Endothelial cell of umbilical vein (primary cell): ENCODE measurements around the gene FABP7. TPM values are rescaled to one million over a fixed set of nuclear protein-coding genes. Genes with fewer than 3 reads are reported as not detected.
A peak's percentile ranks its signal among the peaks of the same experiment; 100 is the strongest.

Source experiments
- BruUV-seq: library from RNA; stranded (reverse); fragments of 400-500 nt; replicated peaks from 2 replicates; lab custom pipeline; 2021; lab: Mats Ljungman, UMichigan
- CTCF ChIA-PET: fragments of 300-600, 350-600 bp; sonication (Branson Sonifier 250); formaldehyde crosslinking; loops from one replicate; lab custom pipeline; 2021; ENCODE audit warnings: antibody characterized with exemption, inconsistent platforms; lab: Charles Lee
- POLR2A ChIA-PET: fragments of 300-600, 350-600 bp; sonication (Branson Sonifier 250); formaldehyde crosslinking; loops from one replicate; lab custom pipeline; 2021; ENCODE audit warnings: antibody characterized with exemption, inconsistent platforms; lab: Charles Lee
- DNase-seq: peaks from one replicate; pipeline ENCODE4 v3.0.0-alpha.2; 2011; ENCODE audit warnings: low read depth, low spot score
- FAIRE-seq: peaks from 2 replicates; lab custom pipeline; 2011; peaks lifted over from hg19 to GRCh38; lab: Jason Lieb, UNC
- H2AFZ ChIP-seq: 2 replicates; pipeline ENCODE4 v1.6.0; 2012; ENCODE audit warnings: low read depth, low read length, control low read depth, inconsistent platforms
- H3K27ac ChIP-seq: 2 replicates; pipeline ENCODE4 v1.5.1; 2011; ENCODE audit warnings: low read depth, mild to moderate bottlenecking, control low read depth, low read length, moderate library complexity; ENCODE audit not compliant: insufficient read depth
- H3K27me3 ChIP-seq, 2 experiments: 2 replicates each; pipeline versions ENCODE4 v1.6.0 to v1.6.1; 2011; ENCODE audit warnings: low read length in 2 of 2, mixed read lengths in 1 of 2; ENCODE audit not compliant: control insufficient read depth in 2 of 2, insufficient read depth in 2 of 2
- H3K36me3 ChIP-seq, 2 experiments: 2 replicates in 1 of 2; 3 replicates in 1 of 2; pipeline ENCODE4 v1.5.1; 2011; ENCODE audit warnings: low read length in 2 of 2, mild to moderate bottlenecking in 1 of 2, moderate library complexity in 1 of 2; ENCODE audit not compliant: control insufficient read depth in 2 of 2, insufficient read depth in 2 of 2; ENCODE audit errors: extremely low read depth in 1 of 2
- H3K4me1 ChIP-seq: 3 replicates; pipeline ENCODE4 v1.5.1; 2011; ENCODE audit warnings: mild to moderate bottlenecking, low read length; ENCODE audit not compliant: control insufficient read depth, insufficient read depth; ENCODE audit errors: extremely low read depth
- H3K4me2 ChIP-seq: 2 replicates; pipeline ENCODE4 v1.6.1; 2011; ENCODE audit warnings: low read length, control low read depth, mixed read lengths; ENCODE audit not compliant: insufficient read depth
- H3K4me3 ChIP-seq, 3 experiments: fragments of 200-600 bp in 1 of 3; sonication (generic), shearing (Covaris generic) in 1 of 3; replicated peaks in 1 of 3; 2 replicates each; pipeline ENCODE4 v1.5.1; 2011 to 2016; ENCODE audit warnings: control low read depth in 3 of 3, low read length in 3 of 3, mild to moderate bottlenecking in 2 of 3, inconsistent platforms in 1 of 3, low read depth in 1 of 3, moderate library complexity in 1 of 3; ENCODE audit not compliant: insufficient read depth in 1 of 3
- H3K79me2 ChIP-seq: 2 replicates; pipeline ENCODE4 v1.6.0; 2012; ENCODE audit warnings: low read length, inconsistent platforms; ENCODE audit not compliant: control insufficient read depth, insufficient read depth
- H3K9ac ChIP-seq: replicated peaks from 2 replicates; pipeline ENCODE3; 2011; ENCODE audit warnings: low read length, control low read depth; ENCODE audit not compliant: insufficient read depth; ENCODE audit errors: extremely low read depth
- H3K9me1 ChIP-seq: replicated peaks from 3 replicates; pipeline ENCODE4 v1.6.0; 2011; ENCODE audit warnings: mild to moderate bottlenecking, low read length; ENCODE audit not compliant: control insufficient read depth, insufficient read depth; ENCODE audit errors: extremely low read depth
- H3K9me3 ChIP-seq: replicated peaks from 2 replicates; pipeline ENCODE4 v1.5.1; 2012; ENCODE audit warnings: low read length, inconsistent platforms; ENCODE audit not compliant: control insufficient read depth, insufficient read depth
- H4K20me1 ChIP-seq: replicated peaks from 2 replicates; pipeline ENCODE3; 2011; ENCODE audit warnings: mild to moderate bottlenecking, low read length; ENCODE audit not compliant: control insufficient read depth, insufficient read depth; ENCODE audit errors: extremely low read depth
- CTCF ChIP-seq, 2 donors: IDR thresholded peaks; 1 replicate in 1 of 2; 2 replicates in 1 of 2; pipeline ENCODE4 v1.5.1; 2011; ENCODE audit warnings: low read length in 2 of 2, mild to moderate bottlenecking in 2 of 2, moderate library complexity in 2 of 2, control low read depth in 1 of 2, inconsistent platforms in 1 of 2, low read depth in 1 of 2; ENCODE audit not compliant: insufficient read depth in 1 of 2; ENCODE audit errors: extremely low read depth in 1 of 2
- EZH2 ChIP-seq: IDR thresholded peaks from 2 replicates; pipeline ENCODE4 v1.6.1; 2012; ENCODE audit warnings: borderline replicate concordance, low read depth, mild to moderate bottlenecking, moderate library complexity, low read length, inconsistent platforms; ENCODE audit not compliant: severe bottlenecking
- dilution Hi-C: fragments of 300-500 bp; cut with MboI; formaldehyde crosslinking; loops from one replicate; pipeline ENCODE4 v1.15.0; 2019; ENCODE audit warnings: low sequenced_read_pairs; ENCODE audit not compliant: extremely low pct_ligation_motif_present
- intact Hi-C: fragments of 100-400 bp; cut with micrococcal nuclease; formaldehyde crosslinking; loops from one replicate; pipeline ENCODE4 v1.10.0; 2022
- polyA plus RNA-seq, 4 experiments: library from polyadenylated mRNA; depleted of rRNA in 3 of 4; stranded (reverse) in 3 of 4; unstranded in 1 of 4; fragments of >200 nt; gene quantifications; 2 replicates each; pipeline versions ENCODE4 v1.2.1 to v1.2.3, GENCODE V29; 2011 to 2012; ENCODE audit warnings: missing spikeins in 1 of 4
- total RNA-seq: library from RNA; stranded (reverse); gene quantifications from 2 replicates; pipeline ENCODE4 v1.2.3, GENCODE V29; 2021

Gene FABP7
- total and polyA plus RNA-seq, 2 donors (not counting 3 experiments of a cell fraction or from before 2014, with no cell fraction given): not detected

- TF ChIP-seq CTCF (IDR thresholded peaks at IDR 0.05; ENCODE audit: extremely low read depth in 1 of 2, insufficient read depth in 1 of 2, low read depth in 1 of 2, low read length in 2 of 2) (no peak), EZH2 (peak; percentile 58)
- ChIA-PET CTCF (interaction anchor here (0.9 to 2.2 kb wide), 8 partner anchors 18 to 67 kb away, joined by 3 to 16 read pairs (median 4); no protein-coding TSS in a partner anchor), POLR2A (no interaction called here)
- DNase-seq (no peak), FAIRE-seq (peak; percentile 81)
- peak overlapping the region; percentile 77 for H3K9ac ChIP-seq
- dilution Hi-C loops (no loop called here), intact Hi-C loops (loop anchor here (1.0 to 10.0 kb wide), 4 partner anchors 50 to 394 kb away; partner anchors contain the start of genes HSF2, PKIB and SERINC1)
- BruUV-seq: no TSS peak
- peak overlapping the region; percentile 86 for H3K4me2 ChIP-seq
- H3K27me3 ChIP-seq: peaks cover 9 to 21% of the 10 kb centered on the region in 2 experiments
- H3K79me2 ChIP-seq: no peaks in the 10 kb centered on the region
- peak overlapping the region in 2 of 3 experiments; percentile 53 to 91 for H3K4me3 ChIP-seq
- H2AFZ ChIP-seq: peak overlapping the region; percentile 98
- peaks cover 6% of the 10 kb centered on the region for H3K4me1 ChIP-seq
- no peak overlapping the region for H3K27ac ChIP-seq
- no peaks in the 10 kb centered on the region for H4K20me1 ChIP-seq
- no peaks in the 10 kb centered on the region for H3K9me3 ChIP-seq
- no peaks in the 10 kb centered on the region for H3K36me3 ChIP-seq
- no peaks in the 10 kb centered on the region for H3K9me1 ChIP-seq
These were observed 9.2 kb downstream of the FABP7 start for GRCh38 chr6:122788663-122789181.
